IMR-90 (cell line): ENCODE measurements around the gene TBX10. TPM values are rescaled to one million over a fixed set of nuclear protein-coding genes. Genes with fewer than 3 reads are reported as not detected.
"Not testable (repeated sequence)": the region's sequence is repeated elsewhere in the genome, so short reads cannot be mapped to it uniquely, and the experiment has no call there.

Experiments
- ATAC-seq: fragments of 200-7000 bp; cut with Tn5 transposase; 2 replicates; pipeline ENCODE4 v1.9.1; 2020; ENCODE audit warnings: low read depth, mild to moderate bottlenecking, moderate library complexity
- BruUV-seq: library from RNA; stranded (reverse); fragments of 400-500 nt; replicated peaks from 2 replicates; lab custom pipeline; 2021; lab: Mats Ljungman, UMichigan
- CTCF ChIA-PET: fragments of 300-600 bp; formaldehyde crosslinking; extraction: SDS; loops from one replicate; lab custom pipeline; 2021; ENCODE audit warnings: antibody characterized with exemption; lab: Yijun Ruan, JAX
- POLR2A ChIA-PET: fragments of 300-600 bp; sonication (Branson Sonifier 250); formaldehyde crosslinking; loops from one replicate; lab custom pipeline; 2022; ENCODE audit warnings: antibody characterized with exemption; ENCODE audit not compliant: unreplicated experiment; lab: Charles Lee
- DNase-seq: peaks from one replicate; pipeline ENCODE4 v3.0.0; 2013
- H2AFZ ChIP-seq: replicated peaks from 2 replicates; pipeline ENCODE3; 2013; ENCODE audit warnings: low read length, mild to moderate bottlenecking; ENCODE audit not compliant: poor library complexity
- H2AK5ac ChIP-seq: 2 replicates; pipeline ENCODE4 v1.6.1; 2013; ENCODE audit warnings: low read depth, low read length, inconsistent platforms
- H2AK9ac ChIP-seq: replicated peaks from 2 replicates; pipeline ENCODE3; 2013; ENCODE audit warnings: mild to moderate bottlenecking, low read depth, low read length, moderate library complexity; ENCODE audit not compliant: poor library complexity
- H2BK120ac ChIP-seq: 2 replicates; pipeline ENCODE4 v1.6.1; 2013; ENCODE audit warnings: low read depth, low read length, inconsistent platforms
- H2BK15ac ChIP-seq: 3 replicates; pipeline ENCODE4 v1.6.1; 2013; ENCODE audit warnings: low read depth, low read length, inconsistent platforms
- H2BK20ac ChIP-seq: 2 replicates; pipeline ENCODE4 v1.6.1; 2013; ENCODE audit warnings: low read depth, mild to moderate bottlenecking, inconsistent platforms, low read length, moderate library complexity
- H2BK5ac ChIP-seq: 2 replicates; pipeline ENCODE4 v1.6.1; 2013; ENCODE audit warnings: mild to moderate bottlenecking, low read depth, low read length, inconsistent platforms; ENCODE audit not compliant: poor library complexity, severe bottlenecking
- H3K14ac ChIP-seq: replicated peaks from 2 replicates; pipeline ENCODE4 v1.6.1; 2013; ENCODE audit warnings: low read depth, low read length, inconsistent platforms
- H3K18ac ChIP-seq: 2 replicates; pipeline ENCODE4 v1.6.1; 2013; ENCODE audit warnings: low read depth, low read length, control low read depth
- H3K23ac ChIP-seq: 2 replicates; pipeline ENCODE4 v1.6.1; 2013; ENCODE audit warnings: low read depth, low read length, inconsistent platforms
- H3K27ac ChIP-seq: 2 replicates; pipeline ENCODE4 v1.5.1; 2013; ENCODE audit warnings: mild to moderate bottlenecking, control low read depth, low read length; ENCODE audit not compliant: insufficient read depth
- H3K27me3 ChIP-seq: 2 replicates; pipeline ENCODE4 v1.6.1; 2013; ENCODE audit warnings: low read length; ENCODE audit not compliant: control insufficient read depth, insufficient read depth
- H3K36me3 ChIP-seq: 2 replicates; pipeline ENCODE4 v1.6.1; 2013; ENCODE audit warnings: low read length, mixed read lengths; ENCODE audit not compliant: control insufficient read depth, insufficient read depth
- H3K4ac ChIP-seq: 2 replicates; pipeline ENCODE4 v1.6.1; 2013; ENCODE audit warnings: low read depth, low read length, inconsistent platforms
- H3K4me1 ChIP-seq: 2 replicates; pipeline ENCODE4 v1.6.1; 2013; ENCODE audit warnings: low read length, mixed read lengths; ENCODE audit not compliant: control insufficient read depth, insufficient read depth
- H3K4me2 ChIP-seq: 2 replicates; pipeline ENCODE4 v1.6.1; 2013; ENCODE audit warnings: low read depth, mild to moderate bottlenecking, control low read depth, low read length, moderate library complexity
- H3K4me3 ChIP-seq: 2 replicates; pipeline ENCODE4 v1.5.1; 2013; ENCODE audit warnings: low read depth, mild to moderate bottlenecking, control low read depth, low read length, moderate library complexity; ENCODE audit not compliant: insufficient read depth
- H3K56ac ChIP-seq: 2 replicates; pipeline ENCODE4 v1.6.1; 2013; ENCODE audit warnings: low read length, inconsistent platforms; ENCODE audit not compliant: insufficient read depth; ENCODE audit errors: extremely low read depth
- H3K79me1 ChIP-seq, 2 experiments: 2 replicates each; pipeline ENCODE4 v1.6.1; 2013; ENCODE audit warnings: low read length in 2 of 2, inconsistent platforms in 1 of 2, low read depth in 1 of 2
- H3K9ac ChIP-seq: 2 replicates; pipeline ENCODE4 v1.6.1; 2013; ENCODE audit warnings: low read depth, low read length, control low read depth
- H3K9me1 ChIP-seq: 2 replicates; pipeline ENCODE4 v1.6.1; 2013; ENCODE audit warnings: low read length, inconsistent platforms; ENCODE audit not compliant: insufficient read depth
- H3K9me3 ChIP-seq: 2 replicates; pipeline ENCODE4 v1.6.1; 2013; ENCODE audit warnings: low read length; ENCODE audit not compliant: control insufficient read depth, insufficient read depth
- H4K20me1 ChIP-seq: 2 replicates; pipeline ENCODE4 v1.6.1; 2013; ENCODE audit warnings: low read length, inconsistent platforms; ENCODE audit not compliant: insufficient read depth
- H4K5ac ChIP-seq: 2 replicates; pipeline ENCODE4 v1.6.1; 2013; ENCODE audit warnings: mild to moderate bottlenecking, low read depth, low read length, control low read depth
- H4K8ac ChIP-seq, 2 experiments: 2 replicates each; pipeline ENCODE4 v1.6.1; 2013; ENCODE audit warnings: low read depth in 2 of 2, low read length in 2 of 2, control low read depth in 1 of 2, inconsistent platforms in 1 of 2
- H4K91ac ChIP-seq: 2 replicates; pipeline ENCODE4 v1.6.1; 2013; ENCODE audit warnings: low read depth, low read length, inconsistent platforms; ENCODE audit not compliant: insufficient read depth
- WGBS, 2 experiments: methylation state at CpG; one replicate each; pipeline versions ENCODE4 v1.1.5 to v1.1.7; 2013; ENCODE audit warnings: missing lambda C conversion rate in 2 of 2; ENCODE audit not compliant: insufficient read length in 1 of 2; ENCODE audit errors: extremely low coverage in 2 of 2; 5-methylcytosine and 5-hydroxymethylcytosine counted together
- dilution Hi-C: fragments of 300-500 bp; cut with HindIII; formaldehyde crosslinking; loops from one replicate; pipeline ENCODE4 v1.14.3; 2018; ENCODE audit warnings: low sequenced_read_pairs; ENCODE audit not compliant: unreplicated experiment
- in situ Hi-C: fragments of 300-500 bp; cut with MboI; formaldehyde crosslinking; loops from 3 replicates; pipeline ENCODE4 v1.14.3; 2019; ENCODE audit warnings: low sequenced_read_pairs, inconsistent platforms, mixed read lengths
- intact Hi-C: fragments of 100-400 bp; cut with micrococcal nuclease; formaldehyde crosslinking; loops from 2 replicates; pipeline ENCODE4 v1.10.0; 2022
- polyA plus RNA-seq, 3 experiments: library from polyadenylated mRNA; depleted of rRNA; stranded (reverse); fragments of >200 nt; gene quantifications; 2 replicates each; pipeline ENCODE4 v1.2.3, GENCODE V29; 2012; ENCODE audit warnings: low replicate concordance in 1 of 3
- total RNA-seq: library from RNA; depleted of rRNA; stranded (reverse); fragments of >200 nt; gene quantifications from 2 replicates; pipeline ENCODE4 v1.2.3, GENCODE V29; 2012

The TBX10 gene
- total and polyA plus RNA-seq, 2 of the 4 experiments (the other 2 are of a cell fraction) = not detected

DNA sequence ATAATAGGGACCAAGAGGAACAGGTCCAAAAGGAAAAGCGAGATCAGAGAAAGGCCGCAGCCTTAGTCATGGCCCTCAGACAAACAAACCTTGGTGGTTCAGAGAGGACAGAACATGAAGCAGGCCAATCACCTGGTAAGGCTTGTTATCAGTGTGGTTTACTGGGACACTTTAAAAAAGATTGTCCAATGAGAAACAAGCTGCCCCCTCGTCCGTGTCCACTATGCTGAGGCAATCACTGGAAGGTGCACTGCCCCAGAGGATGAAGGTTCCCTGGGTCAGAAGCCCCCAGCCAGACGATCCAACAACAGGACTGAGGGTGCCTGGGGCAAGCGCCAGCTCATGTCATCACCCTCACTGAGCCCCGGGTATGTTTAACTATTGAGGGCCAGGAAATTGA, 16.7 kb downstream of the TBX10 start:
- H3K4me1 ChIP-seq, DNase-seq, H4K8ac ChIP-seq, ATAC-seq, CTCF ChIA-PET, H3K56ac ChIP-seq, H4K20me1 ChIP-seq, BruUV-seq, H3K4me2 ChIP-seq, H3K27ac ChIP-seq, H2BK20ac ChIP-seq, H3K9me3 ChIP-seq, H4K91ac ChIP-seq, H3K79me1 ChIP-seq, H2AK5ac ChIP-seq, H2BK5ac ChIP-seq, H3K27me3 ChIP-seq, H2BK15ac ChIP-seq, H3K4me3 ChIP-seq, intact Hi-C loops, H3K9me1 ChIP-seq, POLR2A ChIA-PET, H3K14ac ChIP-seq, H3K23ac ChIP-seq, H4K5ac ChIP-seq, H3K36me3 ChIP-seq, H3K18ac ChIP-seq, H2BK120ac ChIP-seq, H2AK9ac ChIP-seq, H3K4ac ChIP-seq, dilution Hi-C loops, in situ Hi-C loops, H3K9ac ChIP-seq, H2AFZ ChIP-seq: not testable (repeated sequence)
- no CpG with 5 or more reads among the region's 7 CpGs for WGBS, 2 experiments

DNA sequence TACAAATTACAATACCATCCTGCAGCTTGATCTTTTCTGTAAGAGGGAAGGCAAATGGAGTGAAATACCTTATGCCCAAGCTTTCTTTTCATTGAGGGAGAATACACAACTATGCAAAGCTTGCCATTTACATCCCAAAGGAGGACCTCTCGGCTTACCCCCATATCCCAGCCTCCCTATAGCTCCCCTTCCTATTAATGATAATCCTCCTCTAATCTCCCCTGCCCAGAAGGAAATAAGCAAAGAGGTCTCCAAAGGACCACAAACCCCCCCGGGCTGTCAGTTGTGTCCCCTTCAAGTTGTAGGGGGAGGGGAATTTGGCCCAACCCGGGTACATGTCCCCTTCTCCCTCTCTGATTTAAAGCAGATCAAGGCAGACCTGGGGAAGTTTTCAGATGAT, 17.6 kb downstream of the TBX10 start:
- H2BK120ac ChIP-seq, H3K9me1 ChIP-seq, H3K79me1 ChIP-seq, H3K23ac ChIP-seq, H3K27ac ChIP-seq, H3K9ac ChIP-seq, H3K4me3 ChIP-seq, H3K36me3 ChIP-seq, BruUV-seq, H3K27me3 ChIP-seq, DNase-seq, H2AK5ac ChIP-seq, H2BK15ac ChIP-seq, H3K4me1 ChIP-seq, H2BK20ac ChIP-seq, in situ Hi-C loops, H4K91ac ChIP-seq, H3K9me3 ChIP-seq, H4K20me1 ChIP-seq, dilution Hi-C loops, H2AK9ac ChIP-seq, CTCF ChIA-PET, H2BK5ac ChIP-seq, H3K4me2 ChIP-seq, H3K4ac ChIP-seq, intact Hi-C loops, H2AFZ ChIP-seq, H3K56ac ChIP-seq, ATAC-seq, H3K18ac ChIP-seq, H3K14ac ChIP-seq, POLR2A ChIA-PET, H4K5ac ChIP-seq, H4K8ac ChIP-seq: not testable (repeated sequence)
- WGBS, 2 experiments = no CpG with 5 or more reads among the region's 3 CpGs
